ENCODE data around the gene SLC22A2.

The SLC22A2 gene

DNA sequence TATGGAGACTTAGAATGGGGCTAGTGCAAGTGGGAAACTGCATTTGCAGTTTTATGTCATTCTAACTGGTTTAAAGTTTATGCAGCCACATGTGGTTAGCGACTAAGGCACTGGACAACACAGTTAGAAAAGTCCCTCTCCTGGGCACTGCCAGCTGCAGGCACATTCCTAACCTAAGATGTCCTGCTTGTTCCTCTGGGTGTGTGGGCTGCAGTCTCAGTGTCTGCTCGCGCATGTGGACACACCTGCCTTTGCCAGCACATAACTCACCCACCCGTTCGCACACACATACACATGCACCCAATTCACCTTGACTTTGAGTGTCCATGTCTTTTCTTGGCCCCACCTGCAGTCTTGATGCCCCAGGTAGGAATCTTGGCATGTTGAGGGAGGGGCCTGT is 18.5 kb upstream of the SLC22A2 start:
- Histone ChIP-seq H3K4me1 (ENCODE audit: control insufficient read depth, low read depth, low read length) (no peaks in the 10 kb centered on the region), H3K18ac (ENCODE audit: low read length) (no peak overlapping the region), H2BK15ac (replicated peaks; ENCODE audit: low read depth) (no peak overlapping the region), H4K8ac (ENCODE audit: low read depth, low read length) (no peak overlapping the region), H3K79me1 (ENCODE audit: low read length) (no peaks in the 10 kb centered on the region), H3K4ac (ENCODE audit: low read depth, low read length) (no peak overlapping the region), H3K36me3 (ENCODE audit: control insufficient read depth, insufficient read depth, low read length) (no peaks in the 10 kb centered on the region), H3K23ac (ENCODE audit: low read length) (no peak overlapping the region), H2BK5ac (ENCODE audit: low read length) (no peak overlapping the region), H4K5ac (ENCODE audit: low read length) (no peak overlapping the region), H3K79me2 (ENCODE audit: control insufficient read depth, insufficient read depth, low read length) (no peaks in the 10 kb centered on the region), H3K4me2 (ENCODE audit: low read length) (no peak overlapping the region), H3K9ac (ENCODE audit: low read length) (no peak overlapping the region), H2AK5ac (ENCODE audit: low read length) (no peak overlapping the region), H2BK120ac (ENCODE audit: low read depth, low read length) (no peak overlapping the region), H3K27me3 (ENCODE audit: insufficient read depth, low read length, poor library complexity) (no peaks in the 10 kb centered on the region), H3K27ac (ENCODE audit: low read depth, low read length) (no peak overlapping the region), H3K56ac (ENCODE audit: low read length) (no peak overlapping the region), H3K4me3 (ENCODE audit: low read length) (no peak overlapping the region)
- WGBS (ENCODE audit: extremely low coverage, insufficient coverage, low lambda C conversion rate) = no CpG with 5 or more reads among the region's 5 CpGs
- DNase-seq = no peak

DNA sequence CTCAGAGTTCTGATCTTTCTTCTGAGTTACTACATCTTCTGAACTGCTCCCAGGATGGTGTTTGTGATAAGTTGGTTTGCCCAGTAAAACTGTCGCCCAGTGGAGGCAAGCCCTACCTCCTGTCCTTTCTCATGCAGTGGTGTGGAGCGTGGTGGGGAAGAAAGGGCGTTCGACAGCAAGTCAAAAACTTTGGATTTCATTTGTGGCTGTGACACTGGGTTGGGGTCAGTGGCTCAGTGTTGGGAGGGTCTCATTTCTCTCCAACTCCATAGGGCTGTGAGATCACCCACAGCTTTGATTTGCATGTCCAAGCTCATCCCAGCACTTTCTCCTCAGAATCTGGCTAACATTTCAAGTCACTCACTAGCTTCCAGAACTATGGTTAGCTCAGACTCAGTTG is 17.5 kb upstream of the SLC22A2 start:
- no peaks in the 10 kb centered on the region for H3K36me3 ChIP-seq (ENCODE audit: control insufficient read depth, insufficient read depth, low read length)
- no peak overlapping the region for H2BK5ac ChIP-seq (ENCODE audit: low read length)
- H4K5ac ChIP-seq (ENCODE audit: low read length) = no peak overlapping the region
- no peak overlapping the region for H3K18ac ChIP-seq (ENCODE audit: low read length)
- H3K23ac ChIP-seq (ENCODE audit: low read length) = no peak overlapping the region
- no peak for DNase-seq
- no peaks in the 10 kb centered on the region for H3K79me1 ChIP-seq (ENCODE audit: low read length)
- H2BK15ac ChIP-seq (replicated peaks; ENCODE audit: low read depth) = no peak overlapping the region
- no peak overlapping the region for H3K9ac ChIP-seq (ENCODE audit: low read length)
- no peak overlapping the region for H2AK5ac ChIP-seq (ENCODE audit: low read length)
- no CpG with 5 or more reads among the region's 4 CpGs for WGBS (ENCODE audit: extremely low coverage, insufficient coverage, low lambda C conversion rate)
- H3K4me2 ChIP-seq (ENCODE audit: low read length) = no peak overlapping the region
- no peaks in the 10 kb centered on the region for H3K27me3 ChIP-seq (ENCODE audit: insufficient read depth, low read length, poor library complexity)
- no peak overlapping the region for H3K4me3 ChIP-seq (ENCODE audit: low read length)
- no peak overlapping the region for H3K4ac ChIP-seq (ENCODE audit: low read depth, low read length)
- no peak overlapping the region for H3K56ac ChIP-seq (ENCODE audit: low read length)
- no peak overlapping the region for H2BK120ac ChIP-seq (ENCODE audit: low read depth, low read length)
- H3K27ac ChIP-seq (ENCODE audit: low read depth, low read length) = no peak overlapping the region
- no peak overlapping the region for H4K8ac ChIP-seq (ENCODE audit: low read depth, low read length)
- no peaks in the 10 kb centered on the region for H3K79me2 ChIP-seq (ENCODE audit: control insufficient read depth, insufficient read depth, low read length)
- H3K4me1 ChIP-seq (ENCODE audit: control insufficient read depth, low read depth, low read length) = no peaks in the 10 kb centered on the region

DNA sequence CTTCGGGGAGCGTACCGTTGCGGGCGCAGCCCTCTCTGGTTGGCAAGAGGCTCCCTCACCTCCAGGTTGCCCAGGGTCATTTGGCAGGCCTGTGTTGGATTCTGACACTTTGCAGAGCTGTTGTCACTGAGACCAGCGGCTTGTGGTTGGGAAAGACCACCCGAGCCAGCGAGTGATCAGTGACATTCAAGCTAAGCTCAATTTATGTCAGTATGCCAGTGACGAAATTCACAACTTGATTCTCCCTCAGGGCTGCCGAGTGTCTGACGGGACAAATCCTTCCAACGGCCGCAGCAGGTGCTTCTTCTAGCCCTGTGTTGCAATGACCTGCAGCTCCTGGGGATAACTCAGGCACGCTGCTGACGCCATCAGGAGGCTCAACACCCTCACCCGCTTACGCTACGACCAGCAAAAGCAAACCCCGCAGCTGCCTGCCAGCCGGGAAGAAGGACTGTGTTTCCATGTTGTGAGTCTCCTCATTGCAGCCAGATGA is 16.9 kb upstream of the SLC22A2 start:
- Histone ChIP-seq H2AK5ac (ENCODE audit: low read length) (no peak overlapping the region), H3K4me1 (ENCODE audit: control insufficient read depth, low read depth, low read length) (no peaks in the 10 kb centered on the region), H2BK15ac (replicated peaks; ENCODE audit: low read depth) (no peak overlapping the region), H3K27me3 (ENCODE audit: insufficient read depth, low read length, poor library complexity) (no peaks in the 10 kb centered on the region), H3K79me1 (ENCODE audit: low read length) (no peaks in the 10 kb centered on the region), H4K8ac (ENCODE audit: low read depth, low read length) (no peak overlapping the region), H4K5ac (ENCODE audit: low read length) (no peak overlapping the region), H3K4me2 (ENCODE audit: low read length) (no peak overlapping the region), H3K4ac (ENCODE audit: low read depth, low read length) (no peak overlapping the region), H3K18ac (ENCODE audit: low read length) (no peak overlapping the region), H3K36me3 (ENCODE audit: control insufficient read depth, insufficient read depth, low read length) (no peaks in the 10 kb centered on the region), H3K56ac (ENCODE audit: low read length) (no peak overlapping the region), H3K4me3 (ENCODE audit: low read length) (no peak overlapping the region), H3K23ac (ENCODE audit: low read length) (no peak overlapping the region), H3K27ac (ENCODE audit: low read depth, low read length) (no peak overlapping the region), H3K79me2 (ENCODE audit: control insufficient read depth, insufficient read depth, low read length) (no peaks in the 10 kb centered on the region), H3K9ac (ENCODE audit: low read length) (no peak overlapping the region), H2BK120ac (ENCODE audit: low read depth, low read length) (no peak overlapping the region), H2BK5ac (ENCODE audit: low read length) (no peak overlapping the region)
- WGBS (ENCODE audit: extremely low coverage, insufficient coverage, low lambda C conversion rate) = no CpG with 5 or more reads among the region's 20 CpGs
- DNase-seq = no peak

DNA sequence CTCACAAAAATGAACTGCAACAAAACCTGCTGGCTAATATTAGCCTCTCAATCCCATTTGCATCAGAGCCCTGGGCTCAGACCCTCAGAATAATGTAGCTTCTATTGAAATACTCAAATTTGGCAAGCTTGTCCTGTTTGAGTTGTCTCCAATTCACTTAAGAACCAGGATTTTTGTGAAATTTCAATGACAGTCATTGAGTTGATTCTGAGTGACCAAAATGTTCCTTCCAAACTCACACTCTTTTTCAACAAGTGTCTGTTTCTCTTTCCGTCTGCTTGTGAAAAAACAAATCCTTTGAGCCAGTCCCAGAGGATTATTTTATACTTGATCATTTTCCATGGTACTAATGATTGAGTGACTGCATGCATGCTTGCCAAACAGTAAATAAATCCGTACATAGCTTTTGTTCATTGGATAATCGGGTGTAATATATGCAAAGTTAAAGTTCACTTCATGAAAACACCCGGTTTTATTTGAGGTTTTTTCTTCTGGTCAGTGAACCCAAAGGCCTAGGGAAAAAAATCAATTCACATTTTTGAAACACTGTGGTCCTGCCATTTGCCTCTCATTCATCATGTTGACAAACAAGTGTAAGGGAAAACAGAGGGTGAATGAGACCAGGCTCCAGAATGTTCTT is 16.4 kb upstream of the SLC22A2 start:
- Histone ChIP-seq H3K27ac (ENCODE audit: low read depth, low read length) (no peak overlapping the region), H2AK5ac (ENCODE audit: low read length) (no peak overlapping the region), H3K9ac (ENCODE audit: low read length) (no peak overlapping the region), H3K18ac (ENCODE audit: low read length) (no peak overlapping the region), H3K27me3 (ENCODE audit: insufficient read depth, low read length, poor library complexity) (no peaks in the 10 kb centered on the region), H2BK120ac (ENCODE audit: low read depth, low read length) (no peak overlapping the region), H3K79me2 (ENCODE audit: control insufficient read depth, insufficient read depth, low read length) (no peaks in the 10 kb centered on the region), H3K4ac (ENCODE audit: low read depth, low read length) (no peak overlapping the region), H3K36me3 (ENCODE audit: control insufficient read depth, insufficient read depth, low read length) (no peaks in the 10 kb centered on the region), H3K4me2 (ENCODE audit: low read length) (no peak overlapping the region), H2BK15ac (replicated peaks; ENCODE audit: low read depth) (no peak overlapping the region), H3K79me1 (ENCODE audit: low read length) (no peaks in the 10 kb centered on the region), H3K4me3 (ENCODE audit: low read length) (no peak overlapping the region), H4K8ac (ENCODE audit: low read depth, low read length) (no peak overlapping the region), H2BK5ac (ENCODE audit: low read length) (no peak overlapping the region), H3K23ac (ENCODE audit: low read length) (no peak overlapping the region), H3K56ac (ENCODE audit: low read length) (no peak overlapping the region), H3K4me1 (ENCODE audit: control insufficient read depth, low read depth, low read length) (no peaks in the 10 kb centered on the region), H4K5ac (ENCODE audit: low read length) (no peak overlapping the region)
- WGBS (ENCODE audit: extremely low coverage, insufficient coverage, low lambda C conversion rate) = no CpG with 5 or more reads among the region's 4 CpGs
- no peak for DNase-seq

DNA sequence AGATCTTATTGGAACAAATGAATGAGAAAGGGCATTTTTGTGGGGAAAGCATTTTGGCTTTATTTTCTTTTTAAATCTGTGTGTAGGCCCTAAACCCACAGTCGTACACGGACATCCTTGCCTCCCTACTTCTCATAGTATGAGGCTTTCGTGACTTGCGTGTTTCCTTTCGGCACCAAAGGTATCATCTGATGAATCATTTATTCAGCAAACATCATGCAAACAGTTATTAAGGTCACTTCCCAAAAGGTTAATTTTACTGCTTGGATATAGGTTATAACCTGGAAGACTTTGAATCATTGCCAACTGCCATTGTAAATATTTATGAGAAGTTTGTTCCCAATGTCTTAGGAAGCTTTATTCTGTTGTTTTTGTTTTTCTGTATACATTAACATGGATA is 15.1 kb upstream of the SLC22A2 start:
- H3K4me3 ChIP-seq (ENCODE audit: low read length) = no peak overlapping the region
- no peak overlapping the region for H3K18ac ChIP-seq (ENCODE audit: low read length)
- no peak overlapping the region for H2BK15ac ChIP-seq (replicated peaks; ENCODE audit: low read depth)
- no peaks in the 10 kb centered on the region for H3K79me2 ChIP-seq (ENCODE audit: control insufficient read depth, insufficient read depth, low read length)
- H3K4me2 ChIP-seq (ENCODE audit: low read length) = no peak overlapping the region
- no peak overlapping the region for H3K56ac ChIP-seq (ENCODE audit: low read length)
- H3K79me1 ChIP-seq (ENCODE audit: low read length) = no peaks in the 10 kb centered on the region
- no peak overlapping the region for H3K9ac ChIP-seq (ENCODE audit: low read length)
- no peak overlapping the region for H2AK5ac ChIP-seq (ENCODE audit: low read length)
- H3K27ac ChIP-seq (ENCODE audit: low read depth, low read length) = no peak overlapping the region
- no peaks in the 10 kb centered on the region for H3K36me3 ChIP-seq (ENCODE audit: control insufficient read depth, insufficient read depth, low read length)
- no peak overlapping the region for H2BK5ac ChIP-seq (ENCODE audit: low read length)
- DNase-seq = no peak
- no peak overlapping the region for H3K23ac ChIP-seq (ENCODE audit: low read length)
- H4K8ac ChIP-seq (ENCODE audit: low read depth, low read length) = no peak overlapping the region
- no peak overlapping the region for H2BK120ac ChIP-seq (ENCODE audit: low read depth, low read length)
- WGBS (ENCODE audit: extremely low coverage, insufficient coverage, low lambda C conversion rate) = no CpG with 5 or more reads among the region's 5 CpGs
- H3K27me3 ChIP-seq (ENCODE audit: insufficient read depth, low read length, poor library complexity) = no peaks in the 10 kb centered on the region
- H4K5ac ChIP-seq (ENCODE audit: low read length) = no peak overlapping the region
- no peaks in the 10 kb centered on the region for H3K4me1 ChIP-seq (ENCODE audit: control insufficient read depth, low read depth, low read length)
- H3K4ac ChIP-seq (ENCODE audit: low read depth, low read length) = no peak overlapping the region

DNA sequence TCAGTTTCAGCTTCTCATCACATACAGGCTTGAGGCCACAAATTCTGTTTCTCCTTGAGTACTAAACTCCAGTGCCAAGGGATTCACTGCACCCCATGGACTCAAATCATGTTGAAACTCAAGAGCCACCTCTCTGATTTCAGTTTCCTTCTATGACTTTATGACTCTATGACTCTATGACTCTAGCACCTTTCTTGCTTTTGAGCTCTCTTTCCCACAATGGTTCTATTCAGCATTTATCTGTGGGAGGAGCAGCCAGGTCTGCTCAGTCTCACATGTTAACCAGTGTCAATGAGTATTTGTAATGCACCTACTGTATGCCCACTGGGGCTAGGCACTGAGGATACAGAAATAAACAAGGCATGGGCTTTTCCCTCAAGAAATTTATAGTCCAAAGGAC is 14.6 kb upstream of the SLC22A2 start:
- DNase-seq = no peak

More for the DNA sequence above, 14.6 kb upstream of the SLC22A2 start:
- no peak overlapping the region for H2BK5ac ChIP-seq (ENCODE audit: low read length)
- H3K27me3 ChIP-seq (ENCODE audit: insufficient read depth, low read length, poor library complexity) = no peaks in the 10 kb centered on the region
- no peak overlapping the region for H3K56ac ChIP-seq (ENCODE audit: low read length)
- H4K5ac ChIP-seq (ENCODE audit: low read length) = no peak overlapping the region
- H3K18ac ChIP-seq (ENCODE audit: low read length) = no peak overlapping the region
- no peak overlapping the region for H2BK15ac ChIP-seq (replicated peaks; ENCODE audit: low read depth)
- H2AK5ac ChIP-seq (ENCODE audit: low read length) = no peak overlapping the region
- no peak overlapping the region for H2BK120ac ChIP-seq (ENCODE audit: low read depth, low read length)
- no peak overlapping the region for H3K4me3 ChIP-seq (ENCODE audit: low read length)
- no peak overlapping the region for H3K23ac ChIP-seq (ENCODE audit: low read length)
- H3K9ac ChIP-seq (ENCODE audit: low read length) = no peak overlapping the region
- no peaks in the 10 kb centered on the region for H3K36me3 ChIP-seq (ENCODE audit: control insufficient read depth, insufficient read depth, low read length)
- no peaks in the 10 kb centered on the region for H3K4me1 ChIP-seq (ENCODE audit: control insufficient read depth, low read depth, low read length)
- H3K4me2 ChIP-seq (ENCODE audit: low read length) = no peak overlapping the region
- no peaks in the 10 kb centered on the region for H3K79me1 ChIP-seq (ENCODE audit: low read length)
- no peaks in the 10 kb centered on the region for H3K79me2 ChIP-seq (ENCODE audit: control insufficient read depth, insufficient read depth, low read length)
- no peak overlapping the region for H3K27ac ChIP-seq (ENCODE audit: low read depth, low read length)
- no peak overlapping the region for H3K4ac ChIP-seq (ENCODE audit: low read depth, low read length)
- H4K8ac ChIP-seq (ENCODE audit: low read depth, low read length) = no peak overlapping the region

Measured in mesendoderm (in vitro differentiated cells).